ENCODE data around the gene SV2C. TPM values are rescaled to one million over a fixed set of nuclear protein-coding genes. Genes with fewer than 3 reads are reported as not detected.
A peak's percentile ranks its signal among the peaks of the same experiment; 100 is the strongest.

The SV2C gene
- total RNA-seq, 1 donor from 2014 or later, result 0.32 TPM

GRCh38 chr5:76175821-76176403 is 92.7 kb downstream of the SV2C start:
- no peaks in the 10 kb centered on the region for H3K4me1 ChIP-seq
- H3K9me3 ChIP-seq, result no peaks in the 10 kb centered on the region
- no peak overlapping the region for H3K4me3 ChIP-seq
- DNase-seq (no peak), ATAC-seq (peak; percentile 9 to 53)
- H3K36me3 ChIP-seq, result no peaks in the 10 kb centered on the region
- intact Hi-C loops (cut with DNase I), result no loop called here
- H3K27ac ChIP-seq, result no peak overlapping the region
- H3K27me3 ChIP-seq (ENCODE audit: low read depth), result no peaks in the 10 kb centered on the region
- no peak for TF ChIP-seq CTCF (IDR thresholded peaks at IDR 0.05)

- no peak for DNase-seq
- Histone ChIP-seq H3K4me3 (no peak overlapping the region), H3K27ac (no peak overlapping the region), H3K4me1 (no peaks in the 10 kb centered on the region), H3K9me3 (no peaks in the 10 kb centered on the region), H3K36me3 (no peaks in the 10 kb centered on the region), H3K27me3 (ENCODE audit: low read depth) (no peaks in the 10 kb centered on the region)
- intact Hi-C loops (cut with DNase I), result no loop called here
- no peak for ATAC-seq
- TF ChIP-seq CTCF (IDR thresholded peaks at IDR 0.05), result no peak
These were observed 94.8 kb downstream of the SV2C start for GRCh38 chr5:76177978-76178377.

GRCh38 chr5:76178913-76179312 is 95.7 kb downstream of the SV2C start:
- TF ChIP-seq CTCF (IDR thresholded peaks at IDR 0.05), result no peak
- H3K27ac ChIP-seq, result no peak overlapping the region
- H3K36me3 ChIP-seq, result no peaks in the 10 kb centered on the region
- ATAC-seq (no peak), DNase-seq (no peak)
- H3K4me3 ChIP-seq, result no peak overlapping the region
- intact Hi-C loops (cut with DNase I), result no loop called here
- H3K4me1 ChIP-seq, result no peaks in the 10 kb centered on the region
- no peaks in the 10 kb centered on the region for H3K9me3 ChIP-seq
- H3K27me3 ChIP-seq (ENCODE audit: low read depth), result no peaks in the 10 kb centered on the region

- Histone ChIP-seq H3K27me3 (ENCODE audit: low read depth) (no peaks in the 10 kb centered on the region), H3K4me3 (no peak overlapping the region), H3K36me3 (no peaks in the 10 kb centered on the region), H3K4me1 (no peaks in the 10 kb centered on the region), H3K9me3 (no peaks in the 10 kb centered on the region), H3K27ac (no peak overlapping the region)
- intact Hi-C loops (cut with DNase I), result no loop called here
- DNase-seq, result no peak
- ATAC-seq, result peak; percentile 68 to 77
- TF ChIP-seq CTCF (IDR thresholded peaks at IDR 0.05), result no peak
These were observed 97.9 kb downstream of the SV2C start for GRCh38 chr5:76180814-76181805.

- Histone ChIP-seq H3K36me3 (no peaks in the 10 kb centered on the region), H3K4me3 (no peak overlapping the region), H3K27ac (no peak overlapping the region), H3K27me3 (ENCODE audit: low read depth) (no peaks in the 10 kb centered on the region), H3K4me1 (no peaks in the 10 kb centered on the region), H3K9me3 (no peaks in the 10 kb centered on the region)
- intact Hi-C loops (cut with DNase I), result no loop called here
- no peak for ATAC-seq
- DNase-seq, result no peak
- TF ChIP-seq CTCF (IDR thresholded peaks at IDR 0.05), result no peak
These were observed 104.2 kb downstream of the SV2C start for GRCh38 chr5:76187386-76187785.
